BJ (cell line): Measurements from ENCODE around the gene FPGS. TPM values are rescaled to one million over a fixed set of nuclear protein-coding genes. Genes with fewer than 3 reads are reported as not detected.

Experiments used
- CTCF ChIA-PET: fragments of 350-600 bp; formaldehyde crosslinking; extraction: SDS; loops from one replicate; lab custom pipeline; 2021; ENCODE audit warnings: antibody characterized with exemption, inconsistent platforms; lab: Yijun Ruan, JAX
- POLR2A ChIA-PET: fragments of 300-600 bp; sonication (Branson Sonifier 250); formaldehyde crosslinking; extraction: SDS; loops from one replicate; lab custom pipeline; 2021; ENCODE audit warnings: antibody characterized with exemption; lab: Charles Lee
- DNase-seq: peaks from one replicate; pipeline ENCODE4 v3.0.0-alpha.2; 2011; ENCODE audit warnings: low read depth
- H3K27me3 ChIP-seq: 2 replicates; pipeline ENCODE4 v1.6.0; 2011; ENCODE audit warnings: low read length; ENCODE audit not compliant: control insufficient read depth, insufficient read depth
- H3K36me3 ChIP-seq: 2 replicates; pipeline ENCODE4 v1.5.1; 2011; ENCODE audit warnings: low read length; ENCODE audit not compliant: control insufficient read depth, insufficient read depth
- H3K4me3 ChIP-seq: 2 replicates; pipeline ENCODE4 v1.5.1; 2011; ENCODE audit warnings: low read depth, mild to moderate bottlenecking, control low read depth, low read length
- CTCF ChIP-seq: IDR thresholded peaks from 2 replicates; pipeline ENCODE4 v1.5.1; 2011; ENCODE audit warnings: low read depth, mild to moderate bottlenecking, control low read depth, inconsistent platforms, low read length, moderate library complexity; ENCODE audit not compliant: insufficient read depth
- polyA plus RNA-seq: library from polyadenylated mRNA; depleted of rRNA; stranded (reverse); fragments of >200 nt; gene quantifications from 2 replicates; pipeline ENCODE4 v1.2.3, GENCODE V29; 2011

The FPGS gene
- polyA plus RNA-seq, 1 experiment = 61.9 TPM

GRCh38 chr9:127767909-127768331 lies 34.8 kb upstream of the FPGS start:
- Histone ChIP-seq H3K4me3 (no peak overlapping the region), H3K36me3 (no peaks in the 10 kb centered on the region), H3K27me3 (peaks cover 4% of the 10 kb centered on the region)
- no peak for TF ChIP-seq CTCF
- CTCF ChIA-PET = interaction anchor here (1.3 to 2.5 kb wide), 5 partner anchors 11 to 102 kb away, joined by 3 to 9 read pairs (median 5); partner anchors contain the start of genes CDK9, SH2D3C and TOR2A
- POLR2A ChIA-PET = no interaction called here
- DNase-seq = no peak

GRCh38 chr9:127768698-127769097 lies 34.0 kb upstream of the FPGS start:
- H3K4me3 ChIP-seq = no peak overlapping the region
- no peak for TF ChIP-seq CTCF
- DNase-seq = no peak
- ChIA-PET CTCF (interaction anchor here (1.3 kb wide), 1 partner anchor 102 kb away, joined by 3 read pairs; no protein-coding TSS in a partner anchor), POLR2A (no interaction called here)
- no peaks in the 10 kb centered on the region for H3K36me3 ChIP-seq
- peaks cover 3% of the 10 kb centered on the region; the same call in 1 of the 2 replicates for H3K27me3 ChIP-seq

GRCh38 chr9:127769101-127769500 lies 33.6 kb upstream of the FPGS start:
- Histone ChIP-seq H3K27me3 (peaks cover 4% of the 10 kb centered on the region; the same call in 1 of the 2 replicates), H3K4me3 (no peak overlapping the region), H3K36me3 (no peaks in the 10 kb centered on the region)
- TF ChIP-seq CTCF = no peak
- ChIA-PET POLR2A (no interaction called here), CTCF (interaction anchor here (1.3 kb wide), 1 partner anchor 101 kb away, joined by 3 read pairs; no protein-coding TSS in a partner anchor)
- no peak for DNase-seq

- peaks cover 7% of the 10 kb centered on the region; the same call in 1 of the 2 replicates for H3K27me3 ChIP-seq
- TF ChIP-seq CTCF = no peak
- H3K4me3 ChIP-seq = no peak overlapping the region
- ChIA-PET CTCF (interaction anchor here (1.3 to 2.0 kb wide), 2 partner anchors 11 to 83 kb away, joined by 3 to 6 read pairs; no protein-coding TSS in a partner anchor), POLR2A (interaction anchor here (0.7 kb wide), 1 partner anchor 158 kb away, joined by 20 read pairs; no protein-coding TSS in a partner anchor)
- no peak for DNase-seq
- no peaks in the 10 kb centered on the region for H3K36me3 ChIP-seq
Measured at GRCh38 chr9:127769929-127770582, 32.6 kb upstream of the FPGS start.

GRCh38 chr9:127770583-127770904 lies 32.1 kb upstream of the FPGS start:
- no peaks in the 10 kb centered on the region for H3K36me3 ChIP-seq
- H3K4me3 ChIP-seq = no peak overlapping the region
- no peak for TF ChIP-seq CTCF
- POLR2A ChIA-PET = no interaction called here
- DNase-seq = no peak
- CTCF ChIA-PET = interaction anchor here (0.8 to 2.0 kb wide), 5 partner anchors 11 to 185 kb away, joined by 3 to 10 read pairs (median 4); partner anchors contain the start of genes CDK9 and TOR2A
- H3K27me3 ChIP-seq = peaks cover 7% of the 10 kb centered on the region; the same call in 1 of the 2 replicates
